Hematopoietic multipotent progenitor cell treated with erythropoietin and hydrocortisone succinate and interleukin-3 and kit ligand, for 6 days (in vitro differentiated cells): ENCODE data around the gene CRTAP.
"Not testable (repeated sequence)": the region's sequence is repeated elsewhere in the genome, so short reads cannot be mapped to it uniquely, and the experiment has no call there.

ENCODE experiments used
- DNase-seq: peaks from one replicate; pipeline ENCODE4 v3.0.0-alpha.2; 2015

The CRTAP gene

DNA sequence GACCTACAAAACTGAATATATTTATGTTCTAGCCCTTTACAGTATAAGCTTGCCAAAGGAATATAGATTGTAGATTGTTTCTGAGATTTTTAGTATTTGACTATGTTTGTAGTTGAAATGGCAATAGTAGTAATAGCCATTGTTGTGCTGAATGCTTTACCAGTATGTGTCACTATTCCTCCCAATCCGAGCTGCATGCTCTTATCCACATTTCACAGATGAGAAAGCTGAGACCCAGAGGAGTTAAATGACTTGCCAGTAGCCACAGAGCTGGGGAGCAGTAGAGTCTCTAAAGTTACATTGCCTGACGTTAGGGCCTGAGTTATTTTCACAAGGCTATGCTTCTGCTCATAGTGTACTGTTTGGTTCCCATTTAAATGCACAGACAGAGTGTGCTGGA is 13.6 kb upstream of the CRTAP start:
- DNase-seq = peak; percentile 45

DNA sequence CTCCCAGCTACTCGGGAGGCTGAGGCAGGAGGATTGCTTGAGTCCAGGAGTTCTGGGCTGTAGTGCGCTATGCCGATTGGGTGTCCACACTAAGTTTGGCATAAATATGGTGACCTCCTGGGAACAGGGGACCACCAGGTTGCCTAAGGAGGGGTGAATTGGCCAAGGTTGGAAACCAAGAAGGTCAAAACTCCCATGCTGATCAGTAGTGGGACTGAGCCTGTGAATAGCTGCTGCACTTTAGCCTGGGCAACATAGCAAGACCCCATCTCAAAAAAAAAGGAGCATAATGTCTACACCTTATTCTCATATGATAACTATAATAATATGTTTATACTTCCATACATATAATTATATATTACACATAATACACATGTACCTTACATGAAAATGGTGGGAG is 10.8 kb upstream of the CRTAP start:
- no peak for DNase-seq

DNA sequence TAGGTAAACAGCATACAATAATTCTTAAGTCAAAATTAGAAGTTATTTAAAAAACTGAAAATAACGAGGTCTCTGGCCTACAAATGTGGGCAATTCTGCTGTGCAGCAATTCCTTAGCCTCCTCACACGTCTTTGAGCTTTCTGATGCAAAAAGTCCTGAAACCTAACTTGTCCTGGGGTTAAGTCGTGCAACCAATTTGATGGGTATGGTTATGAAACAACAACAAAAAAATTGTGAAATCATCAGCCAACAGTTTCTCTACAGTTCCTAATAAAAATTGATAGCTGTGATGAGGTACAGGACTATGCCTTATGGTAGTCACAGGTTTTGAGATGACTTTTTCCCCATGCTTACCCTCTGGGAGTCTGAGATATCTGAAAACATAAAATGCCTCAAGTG is 10.3 kb upstream of the CRTAP start:
- no peak for DNase-seq

- DNase-seq = no peak
Measured at GRCh38 chr3:33104803-33105202, 9.0 kb upstream of the CRTAP start.

GRCh38 chr3:33105341-33105948 is 8.4 kb upstream of the CRTAP start:
- no peak for DNase-seq

DNA sequence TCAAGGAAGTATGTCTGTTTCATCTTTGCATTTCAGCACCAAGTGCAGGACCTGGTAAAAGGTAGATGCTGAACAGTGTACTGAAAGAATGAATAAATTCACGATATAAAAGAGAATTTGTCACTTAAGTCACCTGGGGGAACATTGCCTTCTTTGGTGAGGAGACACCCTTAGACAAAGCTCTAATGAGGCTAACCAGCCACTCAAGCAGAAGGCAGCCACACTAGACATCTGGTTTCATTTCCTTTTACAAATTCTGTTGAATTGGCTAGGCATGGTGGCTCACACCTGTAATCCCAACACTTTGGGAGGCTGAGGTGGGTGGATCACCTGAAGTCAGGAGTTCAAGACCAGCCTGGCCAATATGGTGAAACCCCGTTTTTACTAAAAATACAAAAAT is 7.0 kb upstream of the CRTAP start:
- not testable (repeated sequence) for DNase-seq

DNA sequence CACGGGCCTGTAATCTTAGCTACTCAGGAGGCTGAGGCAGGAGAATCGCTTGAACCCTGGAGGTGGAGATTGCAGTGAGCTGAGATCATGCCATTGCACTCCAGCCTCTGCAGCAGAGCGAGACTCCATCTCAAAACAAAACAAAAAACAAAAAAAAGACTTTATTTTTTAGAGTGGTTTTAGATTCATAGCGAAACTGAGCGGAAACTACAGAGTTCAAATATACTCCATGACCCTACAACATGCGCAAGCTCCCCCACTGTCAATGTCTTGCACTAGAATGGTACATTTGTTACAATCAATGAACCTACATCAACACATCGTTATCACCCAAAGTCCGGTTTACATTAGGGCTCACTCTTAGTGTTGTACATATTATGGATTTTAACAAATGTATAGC is 2.2 kb upstream of the CRTAP start:
- no peak for DNase-seq

GRCh38 chr3:33114622-33115023 is 809 bp downstream of the CRTAP start:
- DNase-seq = no peak

GRCh38 chr3:33115024-33115768 is 1.4 kb downstream of the CRTAP start:
- peak; percentile 80 for DNase-seq

- no peak for DNase-seq
Measured at GRCh38 chr3:33117461-33117860, 3.6 kb downstream of the CRTAP start.

GRCh38 chr3:33119891-33120290 is 6.1 kb downstream of the CRTAP start:
- DNase-seq = no peak

DNA sequence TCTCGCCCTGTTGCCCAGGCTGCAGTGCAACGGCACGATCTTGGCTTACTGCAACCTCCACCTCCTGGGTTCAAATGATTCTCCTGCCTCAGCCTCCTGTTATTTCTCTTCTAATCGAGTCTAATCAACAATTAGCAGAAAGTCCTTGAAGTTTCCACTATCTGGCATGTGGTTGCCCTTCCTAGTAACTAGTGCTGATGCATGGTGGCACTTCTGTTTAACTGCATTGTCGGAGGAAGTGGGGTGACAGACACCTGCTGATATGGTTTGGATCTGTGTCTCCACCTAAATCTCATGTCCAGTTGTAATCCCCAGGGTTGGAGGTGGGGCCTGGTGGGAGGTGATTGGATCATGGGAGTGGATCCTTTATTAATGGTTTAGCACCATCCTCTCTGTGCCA is 9.2 kb downstream of the CRTAP start:
- DNase-seq = peak; percentile 84

GRCh38 chr3:33124638-33125037 is 10.8 kb downstream of the CRTAP start:
- no peak for DNase-seq

DNA sequence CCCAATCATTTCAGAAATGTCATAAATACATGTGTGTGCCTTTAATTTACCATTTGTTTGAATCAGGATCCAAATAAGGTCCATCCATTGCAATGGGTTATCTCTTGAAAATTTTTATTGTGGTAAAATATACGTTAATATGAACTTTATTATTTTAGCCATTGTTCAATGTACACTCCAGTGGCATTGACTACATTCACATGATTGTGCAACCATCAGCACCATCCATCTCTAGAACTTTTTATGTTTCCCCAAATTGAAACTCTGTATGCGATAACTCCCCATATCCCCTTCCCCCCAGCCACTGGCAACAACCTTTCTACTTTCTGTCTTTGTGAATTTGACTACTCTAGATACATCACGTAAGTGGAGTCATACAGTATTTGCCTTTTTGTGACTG is 12.0 kb downstream of the CRTAP start:
- no peak for DNase-seq

DNA sequence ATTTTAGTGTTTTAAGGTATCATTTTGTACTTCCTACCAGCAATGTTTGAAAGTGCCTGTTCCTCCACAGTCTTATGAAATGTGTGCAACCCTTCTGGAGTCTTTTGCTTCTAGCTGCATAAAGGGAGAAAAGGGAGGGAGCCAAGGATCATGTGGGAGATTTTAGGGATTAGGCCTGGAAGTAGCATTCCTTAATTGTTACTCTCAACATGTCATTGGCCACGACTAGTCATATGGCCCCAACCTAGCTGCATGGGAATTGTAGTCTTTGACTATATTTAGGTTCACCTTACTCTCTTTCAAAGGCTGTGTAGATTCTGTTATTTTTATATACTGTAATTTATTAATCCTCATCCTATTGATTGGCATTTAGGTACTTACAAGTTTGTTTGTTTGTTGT is 14.9 kb downstream of the CRTAP start:
- DNase-seq = no peak

GRCh38 chr3:33130144-33130543 is 16.3 kb downstream of the CRTAP start:
- peak; percentile 22 for DNase-seq

GRCh38 chr3:33131331-33132018 is 17.7 kb downstream of the CRTAP start:
- DNase-seq = peak; percentile 88

DNA sequence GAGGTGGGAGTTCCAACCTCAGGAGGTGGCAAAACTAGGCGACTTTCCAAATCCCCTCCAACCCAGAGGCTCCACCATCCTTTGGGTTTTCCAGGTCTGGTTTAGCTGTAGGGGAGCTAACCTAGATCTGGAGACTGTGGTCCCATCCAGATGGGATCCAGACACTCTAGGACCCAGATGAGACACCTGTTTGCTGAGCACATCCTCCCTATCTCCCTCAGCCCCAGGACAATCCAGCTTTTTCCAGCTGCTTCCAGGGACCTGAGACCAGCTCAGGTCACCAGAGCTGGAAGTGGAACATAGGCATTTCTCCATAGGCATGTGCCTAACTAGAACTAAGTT is 18.2 kb downstream of the CRTAP start:
- no peak for DNase-seq

DNA sequence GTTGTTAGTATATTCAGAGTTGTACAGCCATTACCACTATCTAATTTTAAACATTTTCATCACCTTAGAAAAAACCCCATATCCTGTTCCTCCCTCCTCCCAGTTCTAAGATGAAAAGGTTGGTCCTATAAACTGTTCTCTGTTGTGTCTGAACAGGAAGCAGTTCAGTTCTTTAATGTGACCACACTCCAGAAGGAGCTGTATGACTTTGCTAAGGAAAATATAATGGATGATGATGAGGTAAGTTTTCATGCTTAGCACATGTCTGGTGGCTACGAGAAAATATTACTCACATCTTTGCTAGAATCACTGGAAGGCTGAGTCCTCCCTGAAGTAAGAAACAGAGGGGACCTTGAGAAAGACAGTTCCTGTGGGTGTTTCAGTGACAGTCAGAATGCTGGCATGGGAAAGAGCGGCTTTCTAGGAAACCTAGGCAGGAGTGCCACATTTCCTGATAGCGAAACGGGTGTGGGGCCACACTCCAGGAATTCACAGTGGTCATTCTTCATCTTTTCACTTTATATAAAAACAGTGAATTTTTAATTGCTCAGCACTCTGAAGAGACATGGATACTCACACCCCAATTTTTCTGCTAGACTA is 20.3 kb downstream of the CRTAP start:
- no peak for DNase-seq

GRCh38 chr3:33137691-33138090 is 23.9 kb downstream of the CRTAP start:
- DNase-seq = no peak

DNA sequence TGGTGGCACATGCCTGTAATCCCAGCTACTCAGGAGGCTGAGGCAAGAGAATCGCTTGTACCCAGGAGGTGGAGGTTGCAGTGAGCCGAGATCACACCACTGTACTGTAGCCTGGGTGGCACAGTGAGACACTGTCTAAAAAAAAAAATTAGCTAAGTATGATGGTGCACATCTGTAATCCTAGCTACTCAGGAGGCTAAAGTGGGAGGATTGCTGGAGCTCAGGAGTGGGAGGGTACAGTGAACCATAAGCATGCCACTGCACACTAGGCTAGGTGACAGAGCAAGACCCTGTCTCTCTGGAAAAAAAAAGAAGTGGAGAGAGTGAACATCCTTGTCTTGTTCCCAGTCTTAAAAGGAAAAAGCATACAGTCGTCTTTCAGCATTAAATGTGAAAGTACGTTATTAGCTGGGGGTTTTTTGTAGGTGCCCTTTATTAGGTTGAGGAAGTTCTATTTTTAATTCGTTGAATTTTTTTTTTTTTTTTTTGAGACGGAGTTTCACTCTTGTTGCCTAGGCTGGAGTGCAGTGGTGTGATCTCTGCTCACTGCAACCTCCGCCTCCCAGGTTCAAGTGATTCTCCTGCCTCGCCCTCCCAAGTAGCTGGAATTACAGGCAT is 25.3 kb downstream of the CRTAP start:
- not testable (repeated sequence) for DNase-seq

- no peak for DNase-seq
Measured at GRCh38 chr3:33139996-33140395, 26.2 kb downstream of the CRTAP start.

GRCh38 chr3:33141006-33141405 is 27.2 kb downstream of the CRTAP start:
- DNase-seq = no peak

- DNase-seq = peak; percentile 62
Measured at GRCh38 chr3:33144433-33144832, 30.6 kb downstream of the CRTAP start.
